ENCODE measurements around the gene EPC1.
"Not testable (repeated sequence)": the region's sequence is repeated elsewhere in the genome, so short reads cannot be mapped to it uniquely, and the experiment has no call there.

Gene EPC1

GRCh38 chr10:32371101-32371500, 24.1 kb upstream of the EPC1 start:
- no peak for DNase-seq (ENCODE audit: low spot score)

GRCh38 chr10:32367793-32368453, 21.0 kb upstream of the EPC1 start:
- peak; percentile 62 for DNase-seq (ENCODE audit: low spot score)

- no peak for DNase-seq (ENCODE audit: low spot score)
Observed at GRCh38 chr10:32366588-32366987, 19.6 kb upstream of the EPC1 start.

GRCh38 chr10:32366111-32366510, 19.2 kb upstream of the EPC1 start:
- DNase-seq (ENCODE audit: low spot score): no peak

GRCh38 chr10:32365404-32365803, 18.4 kb upstream of the EPC1 start:
- not testable (repeated sequence) for DNase-seq (ENCODE audit: low spot score)

- DNase-seq (ENCODE audit: low spot score): no peak
Observed at GRCh38 chr10:32362571-32362970, 15.6 kb upstream of the EPC1 start.

- no peak for DNase-seq (ENCODE audit: low spot score)
Observed at GRCh38 chr10:32360884-32361283, 13.9 kb upstream of the EPC1 start.

GRCh38 chr10:32360241-32360640, 13.3 kb upstream of the EPC1 start:
- DNase-seq (ENCODE audit: low spot score): no peak

GRCh38 chr10:32357056-32357735, 10.2 kb upstream of the EPC1 start:
- DNase-seq (ENCODE audit: low spot score): no peak

- DNase-seq (ENCODE audit: low spot score): not testable (repeated sequence)
Observed at GRCh38 chr10:32354690-32355089, 7.7 kb upstream of the EPC1 start.

- no peak for DNase-seq (ENCODE audit: low spot score)
Observed at GRCh38 chr10:32350811-32351350, 3.9 kb upstream of the EPC1 start.

GRCh38 chr10:32349968-32350738, 3.2 kb upstream of the EPC1 start:
- no peak for DNase-seq (ENCODE audit: low spot score)

- DNase-seq (ENCODE audit: low spot score): no peak
Observed at GRCh38 chr10:32349199-32349585, 2.2 kb upstream of the EPC1 start.

GRCh38 chr10:32348297-32349198, 1.6 kb upstream of the EPC1 start:
- no peak for DNase-seq (ENCODE audit: low spot score)

- DNase-seq (ENCODE audit: low spot score): no peak
Observed at GRCh38 chr10:32347363-32348022, 535 bp upstream of the EPC1 start.

GRCh38 chr10:32346134-32346550, 816 bp downstream of the EPC1 start:
- DNase-seq (ENCODE audit: low spot score): peak; percentile 96

GRCh38 chr10:32341596-32341995, 5.4 kb downstream of the EPC1 start:
- DNase-seq (ENCODE audit: low spot score): no peak

- no peak for DNase-seq (ENCODE audit: low spot score)
Observed at GRCh38 chr10:32340596-32341180, 6.3 kb downstream of the EPC1 start.

- DNase-seq (ENCODE audit: low spot score): no peak
Observed at GRCh38 chr10:32338262-32338661, 8.7 kb downstream of the EPC1 start.

GRCh38 chr10:32337350-32337749, 9.6 kb downstream of the EPC1 start:
- no peak for DNase-seq (ENCODE audit: low spot score)

GRCh38 chr10:32333849-32334248, 13.1 kb downstream of the EPC1 start:
- DNase-seq (ENCODE audit: low spot score): no peak
